Hippocampal formation (tissue), 2 donors: Measurements from ENCODE around the gene PEX19.

Experiments
- DNase-seq, 2 donors: peaks; one replicate each; lab custom pipeline; 2025; lab: John Stamatoyannopoulos, UW

PEX19 gene

GRCh38 chr1:160238408-160238807 is 46.5 kb downstream of the PEX19 start:
- no peak for DNase-seq

- DNase-seq: no peak
Measured at GRCh38 chr1:160237558-160237957, 47.4 kb downstream of the PEX19 start.

GRCh38 chr1:160236806-160237205 is 48.1 kb downstream of the PEX19 start:
- DNase-seq: no peak

DNA sequence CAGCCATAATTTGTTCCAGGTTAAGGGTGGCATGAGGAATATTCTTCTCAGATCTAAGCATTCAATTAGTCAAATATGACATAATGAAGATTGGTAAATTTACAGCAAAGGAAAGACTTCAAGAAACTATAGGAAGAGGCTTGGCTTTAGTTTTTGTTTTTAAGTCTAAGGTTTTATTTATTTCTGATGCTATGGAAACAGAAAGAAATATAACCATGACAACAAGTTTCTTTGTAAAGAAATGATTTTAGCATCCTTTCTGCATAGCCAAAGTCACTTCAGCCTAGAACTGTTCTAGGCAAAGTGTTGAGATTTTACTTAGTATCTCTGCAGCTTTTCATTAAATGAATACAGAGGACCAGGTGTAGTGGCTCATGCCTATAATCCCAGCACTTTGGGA is 52.0 kb downstream of the PEX19 start:
- no peak for DNase-seq

DNA sequence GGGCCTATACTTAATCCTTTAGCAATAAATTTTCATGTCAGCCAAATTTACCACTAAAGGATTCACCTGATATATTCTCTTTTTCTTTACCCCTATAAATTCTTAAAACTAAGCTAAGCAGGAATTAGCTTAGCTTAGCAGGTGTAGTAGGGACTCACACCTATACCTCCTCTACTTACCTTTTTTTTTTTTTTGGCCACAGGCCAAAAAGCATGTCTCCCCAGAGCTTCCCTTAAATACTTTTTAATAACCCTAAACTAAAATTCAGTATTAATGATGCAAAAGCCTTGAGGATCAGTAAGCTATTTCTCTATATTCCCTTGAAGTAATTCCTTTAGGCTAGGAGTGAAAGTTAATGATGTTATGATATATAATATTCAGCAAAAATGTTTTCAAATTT is 56.5 kb downstream of the PEX19 start:
- no peak for DNase-seq

GRCh38 chr1:160227561-160227960 is 57.4 kb downstream of the PEX19 start:
- no peak for DNase-seq

GRCh38 chr1:160227034-160227433 is 57.9 kb downstream of the PEX19 start:
- no peak for DNase-seq
